Activated T-cell treated with anti-CD3 and anti-CD28 coated beads, Interleukin-2, amount 50 U/mL, for 4 hours (primary cell): Measurements from ENCODE around the gene PDGFRB. TPM values are rescaled to one million over a fixed set of nuclear protein-coding genes. Genes with fewer than 3 reads are reported as not detected.

Source experiments
- ATAC-seq, 2 donors: fragments of 200-7000 bp; cut with Tn5 transposase; one replicate each; pipeline ENCODE4 v1.10.0; 2021
- DNase-seq: peaks from one replicate; pipeline ENCODE4 v3.0.0-alpha.2; 2020
- H3K27me3 Mint-ChIP-seq: one replicate; pipeline ENCODE4 v1.8.0; 2021; ENCODE audit warnings: low read depth, mixed read lengths
- H3K36me3 Mint-ChIP-seq: one replicate; pipeline ENCODE4 v1.8.0; 2022; ENCODE audit warnings: mixed read lengths; ENCODE audit not compliant: insufficient read depth
- H3K4me1 Mint-ChIP-seq: one replicate; pipeline ENCODE4 v1.8.0; 2021; ENCODE audit warnings: low read depth, mixed read lengths
- H3K4me3 Mint-ChIP-seq: one replicate; pipeline ENCODE4 v1.8.0; 2021; ENCODE audit warnings: mild to moderate bottlenecking, moderate library complexity, mixed read lengths
- H3K9me3 Mint-ChIP-seq: one replicate; pipeline ENCODE4 v1.8.0; 2021; ENCODE audit warnings: mixed read lengths
- total RNA-seq, 3 donors: library from RNA; stranded (reverse); gene quantifications; one replicate each; pipeline ENCODE4 v1.2.1, GENCODE V29; 2021

PDGFRB gene
- total RNA-seq, 3 donors from 2014 or later = 0.19 to 0.40 (median 0.37) TPM

GRCh38 chr5:150068961-150069645 lies 86.5 kb downstream of the PDGFRB start:
- Mint-ChIP-seq H3K9me3 (no peaks in the 10 kb centered on the region), H3K36me3 (no peaks in the 10 kb centered on the region), H3K4me1 (peaks cover 7% of the 10 kb centered on the region), H3K4me3 (no peak overlapping the region), H3K27me3 (peaks cover 2% of the 10 kb centered on the region)
- DNase-seq = no peak
- ATAC-seq = no peak

DNA sequence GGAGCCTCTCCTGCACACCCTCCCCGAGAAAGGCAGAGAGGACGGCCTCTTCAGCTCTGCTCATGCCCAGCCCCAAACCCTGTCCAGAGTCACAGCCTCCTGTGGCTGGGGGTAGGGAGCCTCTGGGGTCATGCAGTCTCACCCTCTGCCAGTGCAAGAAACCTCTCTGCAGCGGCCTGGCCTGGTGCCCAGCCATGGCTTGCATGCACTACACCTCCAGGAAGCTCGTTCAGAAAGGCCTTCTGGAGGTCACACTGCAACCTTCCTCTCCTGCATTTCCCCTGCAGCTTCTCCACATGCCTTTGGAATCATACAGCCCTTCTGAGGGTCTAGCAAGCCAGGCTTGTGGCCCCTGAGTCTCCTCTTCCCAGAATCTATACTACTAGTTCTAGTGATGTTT lies 87.2 kb downstream of the PDGFRB start:
- no peaks in the 10 kb centered on the region for H3K36me3 Mint-ChIP-seq
- H3K9me3 Mint-ChIP-seq = no peaks in the 10 kb centered on the region
- H3K4me3 Mint-ChIP-seq = no peak overlapping the region
- H3K4me1 Mint-ChIP-seq = peaks cover 7% of the 10 kb centered on the region
- DNase-seq (no peak), ATAC-seq (no peak)
- peaks cover 2% of the 10 kb centered on the region for H3K27me3 Mint-ChIP-seq

GRCh38 chr5:150068071-150068470 lies 87.6 kb downstream of the PDGFRB start:
- H3K27me3 Mint-ChIP-seq = peaks cover 2% of the 10 kb centered on the region
- no peaks in the 10 kb centered on the region for H3K9me3 Mint-ChIP-seq
- DNase-seq = no peak
- H3K4me1 Mint-ChIP-seq = peaks cover 7% of the 10 kb centered on the region
- no peaks in the 10 kb centered on the region for H3K36me3 Mint-ChIP-seq
- H3K4me3 Mint-ChIP-seq = no peak overlapping the region
- ATAC-seq = no peak

- Mint-ChIP-seq H3K4me1 (peaks cover 7% of the 10 kb centered on the region), H3K4me3 (no peak overlapping the region), H3K27me3 (peaks cover 2% of the 10 kb centered on the region), H3K9me3 (no peaks in the 10 kb centered on the region), H3K36me3 (no peaks in the 10 kb centered on the region)
- no peak for ATAC-seq
- DNase-seq = no peak
Measured at GRCh38 chr5:150067405-150067960, 88.2 kb downstream of the PDGFRB start.

- peak; percentile 41 to 65 for ATAC-seq
Measured at GRCh38 chr5:150066901-150067396, 88.7 kb downstream of the PDGFRB start.

DNA sequence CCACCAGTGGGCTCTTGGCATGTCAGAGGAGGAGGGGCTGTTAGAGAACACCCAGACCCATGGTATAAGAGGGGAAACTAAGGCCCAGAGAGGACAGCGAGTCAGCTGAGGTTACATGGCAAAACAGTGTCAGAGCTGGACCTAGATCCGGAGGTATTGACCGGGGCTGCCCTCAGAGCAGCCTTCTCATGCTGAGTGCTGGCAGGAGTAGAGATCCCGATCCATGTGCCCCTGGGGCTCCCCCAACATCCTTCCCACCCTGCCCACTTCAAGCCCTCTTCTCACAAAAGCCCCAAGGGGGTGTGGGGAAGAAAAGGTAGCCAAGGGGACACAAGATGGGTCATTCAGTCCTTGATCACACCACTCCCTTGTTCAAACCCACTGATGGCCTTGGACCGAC lies 89.2 kb downstream of the PDGFRB start:
- DNase-seq (no peak), ATAC-seq (no peak)
- H3K9me3 Mint-ChIP-seq = no peaks in the 10 kb centered on the region
- no peaks in the 10 kb centered on the region for H3K36me3 Mint-ChIP-seq
- H3K4me1 Mint-ChIP-seq = peaks cover 7% of the 10 kb centered on the region
- H3K27me3 Mint-ChIP-seq = peaks cover 2% of the 10 kb centered on the region
- H3K4me3 Mint-ChIP-seq = no peak overlapping the region

More at GRCh38 chr5:150066901-150067396, 88.7 kb downstream of the PDGFRB start:
- peaks cover 2% of the 10 kb centered on the region for H3K27me3 Mint-ChIP-seq
- H3K36me3 Mint-ChIP-seq = no peaks in the 10 kb centered on the region
- no peak for DNase-seq
- no peaks in the 10 kb centered on the region for H3K9me3 Mint-ChIP-seq
- H3K4me1 Mint-ChIP-seq = peaks cover 7% of the 10 kb centered on the region
- H3K4me3 Mint-ChIP-seq = no peak overlapping the region

DNA sequence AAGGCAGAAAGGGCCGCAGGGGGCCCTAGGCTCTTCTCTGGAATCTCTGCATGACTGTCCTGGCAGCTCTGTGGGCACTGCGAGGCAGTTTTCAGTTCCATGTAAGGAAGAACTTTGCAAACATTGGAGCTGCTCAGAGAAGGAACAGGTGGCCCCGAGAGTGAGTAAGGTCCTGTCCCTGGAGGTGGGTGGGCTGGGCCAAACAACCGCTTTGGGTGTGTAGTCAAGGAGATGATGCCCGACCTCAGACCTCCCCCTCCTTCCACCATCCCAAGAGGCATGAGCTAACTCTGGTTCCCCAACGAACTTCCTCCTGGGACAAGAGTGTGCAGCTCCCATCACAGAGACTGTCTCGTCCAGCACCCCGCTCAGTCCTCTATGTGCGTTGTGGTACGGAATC lies 89.8 kb downstream of the PDGFRB start:
- H3K4me3 Mint-ChIP-seq = no peak overlapping the region
- peaks cover 2% of the 10 kb centered on the region for H3K27me3 Mint-ChIP-seq
- no peaks in the 10 kb centered on the region for H3K9me3 Mint-ChIP-seq
- H3K36me3 Mint-ChIP-seq = no peaks in the 10 kb centered on the region
- DNase-seq (no peak), ATAC-seq (no peak)
- H3K4me1 Mint-ChIP-seq = peaks cover 7% of the 10 kb centered on the region

- Mint-ChIP-seq H3K4me3 (no peak overlapping the region), H3K4me1 (peaks cover 7% of the 10 kb centered on the region), H3K9me3 (no peaks in the 10 kb centered on the region), H3K36me3 (no peaks in the 10 kb centered on the region), H3K27me3 (peaks cover 2% of the 10 kb centered on the region)
- no peak for ATAC-seq
- no peak for DNase-seq
Measured at GRCh38 chr5:150065346-150065745, 90.3 kb downstream of the PDGFRB start.

GRCh38 chr5:150064681-150065220 lies 90.9 kb downstream of the PDGFRB start:
- DNase-seq = no peak
- peaks cover 7% of the 10 kb centered on the region for H3K4me1 Mint-ChIP-seq
- ATAC-seq = no peak
- no peak overlapping the region for H3K4me3 Mint-ChIP-seq
- peaks cover 2% of the 10 kb centered on the region for H3K27me3 Mint-ChIP-seq
- no peaks in the 10 kb centered on the region for H3K36me3 Mint-ChIP-seq
- H3K9me3 Mint-ChIP-seq = no peaks in the 10 kb centered on the region

Other genes with a start within 250 kb of the PDGFRB start
- not detected for gene PDE6A, start 211.1 kb downstream of the PDGFRB start, total RNA-seq
- gene SLC26A2, start 195.1 kb downstream of the PDGFRB start, total RNA-seq = 1 to 10 TPM; 7.9 to 8.8 (median 8.0) TPM
- 1 to 10 TPM; 1.9 to 2.4 (median 2.1) TPM for gene TIGD6, start 155.2 kb downstream of the PDGFRB start, total RNA-seq
- 10 to 100 TPM; 46.2 to 49.2 (median 46.4) TPM for gene HMGXB3, start 155.1 kb downstream of the PDGFRB start, total RNA-seq
- gene CSF1R, start 69.3 kb downstream of the PDGFRB start, total RNA-seq = under 1 TPM; 0.10 to 0.46 (median 0.26) TPM
- gene CDX1, start 10.9 kb upstream of the PDGFRB start, total RNA-seq = under 1 TPM in 1 of 3 donors, not detected in 2; 0.13 TPM
- gene SLC6A7, start 34.2 kb upstream of the PDGFRB start, total RNA-seq = not detected
- not detected for gene CAMK2A, start 133.9 kb upstream of the PDGFRB start, total RNA-seq
- not detected for gene ARSI, start 147.1 kb upstream of the PDGFRB start, total RNA-seq
- gene TCOF1, start 201.9 kb upstream of the PDGFRB start, total RNA-seq = 100 to 1,000 TPM; 153 to 160 (median 156) TPM